ENCODE measurements around the gene EYA2.

DNA sequence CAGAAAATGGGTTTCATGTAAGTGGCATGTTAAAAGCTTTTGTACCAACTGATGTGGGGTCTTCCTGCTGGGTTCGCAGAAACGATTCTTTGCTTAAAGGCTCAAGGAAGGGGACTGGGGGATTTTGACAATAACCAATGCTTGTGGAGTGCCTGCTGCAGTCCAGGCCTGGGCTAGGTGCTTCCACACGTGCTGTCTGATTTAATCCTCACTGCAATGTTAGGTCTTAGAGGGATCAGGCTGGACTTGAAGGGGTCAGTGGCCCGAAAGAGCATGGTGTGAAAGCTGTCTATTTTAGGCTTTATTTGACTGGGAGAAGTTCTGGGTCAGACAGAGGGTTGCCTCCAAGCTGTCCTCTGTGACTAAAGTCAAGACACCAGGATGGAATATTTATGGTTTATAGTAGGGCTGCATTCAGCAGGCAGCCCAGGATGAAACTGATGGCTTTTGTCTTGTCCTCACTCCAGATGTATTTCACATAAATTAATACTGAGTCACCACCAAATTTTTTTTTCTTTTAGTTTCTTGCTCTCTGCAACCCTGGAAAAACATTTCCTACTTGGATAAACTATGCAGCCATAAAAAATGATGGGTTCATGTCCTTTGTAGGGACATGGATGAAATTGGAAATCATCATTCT lies 242.7 kb downstream of the EYA2 start:
- TF ChIP-seq ISL1 (CRISPR knock-in tag; IDR thresholded peaks at IDR 0.05) (no peak), ESRRG (CRISPR knock-in tag; IDR thresholded peaks at IDR 0.05) (no peak), ARNTL (CRISPR knock-in tag; IDR thresholded peaks at IDR 0.05; ENCODE audit: borderline replicate concordance, low read depth) (no peak), SNAI2 (CRISPR knock-in tag; IDR thresholded peaks at IDR 0.05) (no peak), ZFP30 (CRISPR knock-in tag; IDR thresholded peaks at IDR 0.05) (no peak)
- TF ChIP-seq, protein P1, sequence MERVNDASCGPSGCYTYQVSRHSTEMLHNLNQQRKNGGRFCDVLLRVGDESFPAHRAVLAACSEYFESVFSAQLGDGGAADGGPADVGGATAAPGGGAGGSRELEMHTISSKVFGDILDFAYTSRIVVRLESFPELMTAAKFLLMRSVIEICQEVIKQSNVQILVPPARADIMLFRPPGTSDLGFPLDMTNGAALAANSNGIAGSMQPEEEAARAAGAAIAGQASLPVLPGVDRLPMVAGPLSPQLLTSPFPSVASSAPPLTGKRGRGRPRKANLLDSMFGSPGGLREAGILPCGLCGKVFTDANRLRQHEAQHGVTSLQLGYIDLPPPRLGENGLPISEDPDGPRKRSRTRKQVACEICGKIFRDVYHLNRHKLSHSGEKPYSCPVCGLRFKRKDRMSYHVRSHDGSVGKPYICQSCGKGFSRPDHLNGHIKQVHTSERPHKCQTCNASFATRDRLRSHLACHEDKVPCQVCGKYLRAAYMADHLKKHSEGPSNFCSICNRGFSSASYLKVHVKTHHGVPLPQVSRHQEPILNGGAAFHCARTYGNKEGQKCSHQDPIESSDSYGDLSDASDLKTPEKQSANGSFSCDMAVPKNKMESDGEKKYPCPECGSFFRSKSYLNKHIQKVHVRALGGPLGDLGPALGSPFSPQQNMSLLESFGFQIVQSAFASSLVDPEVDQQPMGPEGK (CRISPR knock-in tag; IDR thresholded peaks at IDR 0.05; ENCODE audit: borderline replicate concordance), result no peak
- TF ChIP-seq, protein P2, sequence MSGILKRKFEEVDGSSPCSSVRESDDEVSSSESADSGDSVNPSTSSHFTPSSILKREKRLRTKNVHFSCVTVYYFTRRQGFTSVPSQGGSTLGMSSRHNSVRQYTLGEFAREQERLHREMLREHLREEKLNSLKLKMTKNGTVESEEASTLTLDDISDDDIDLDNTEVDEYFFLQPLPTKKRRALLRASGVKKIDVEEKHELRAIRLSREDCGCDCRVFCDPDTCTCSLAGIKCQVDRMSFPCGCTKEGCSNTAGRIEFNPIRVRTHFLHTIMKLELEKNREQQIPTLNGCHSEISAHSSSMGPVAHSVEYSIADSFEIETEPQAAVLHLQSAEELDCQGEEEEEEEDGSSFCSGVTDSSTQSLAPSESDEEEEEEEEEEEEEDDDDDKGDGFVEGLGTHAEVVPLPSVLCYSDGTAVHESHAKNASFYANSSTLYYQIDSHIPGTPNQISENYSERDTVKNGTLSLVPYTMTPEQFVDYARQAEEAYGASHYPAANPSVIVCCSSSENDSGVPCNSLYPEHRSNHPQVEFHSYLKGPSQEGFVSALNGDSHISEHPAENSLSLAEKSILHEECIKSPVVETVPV (CRISPR knock-in tag; IDR thresholded peaks at IDR 0.05), result no peak

Measured in SK-N-SH treated with all-trans-retinoic acid at 6 μM for 48 hours (cell line).